Panc1 (cell line): ENCODE data around the gene FBXL5. TPM values are rescaled to one million over a fixed set of nuclear protein-coding genes. Genes with fewer than 3 reads are reported as not detected.

Source experiments
- ATAC-seq: fragments of 200-7000 bp; cut with Tn5 transposase; 2 replicates; pipeline ENCODE4 v1.9.1; 2020; ENCODE audit warnings: mild to moderate bottlenecking, moderate library complexity
- BruUV-seq: library from RNA; stranded (reverse); fragments of 400-500 nt; replicated peaks from 2 replicates; lab custom pipeline; 2021; lab: Mats Ljungman, UMichigan
- CTCF ChIA-PET: fragments of 300-600 bp; sonication (Branson Sonifier 250); formaldehyde crosslinking; loops from one replicate; lab custom pipeline; 2022; ENCODE audit warnings: antibody characterized with exemption; lab: Charles Lee
- POLR2A ChIA-PET: fragments of 300-600 bp; sonication (Branson Sonifier 250); formaldehyde crosslinking; loops from one replicate; lab custom pipeline; 2022; ENCODE audit warnings: antibody characterized with exemption; lab: Charles Lee
- DNase-seq: peaks from one replicate; pipeline ENCODE4 v3.0.0-alpha.2; 2010; ENCODE audit warnings: low read depth, low spot score
- H3K27ac ChIP-seq: 2 replicates; pipeline ENCODE4 v1.5.1; 2011; ENCODE audit warnings: mild to moderate bottlenecking, low read length, inconsistent platforms
- H3K27me3 ChIP-seq: fragments of 200-500 bp; sonication (Bioruptor generic); 2 replicates; pipeline ENCODE4 v1.6.0; 2014; ENCODE audit warnings: low read length, inconsistent platforms; ENCODE audit not compliant: control insufficient read depth, insufficient read depth
- H3K36me3 ChIP-seq: fragments of 200-500 bp; sonication (Bioruptor generic); 2 replicates; pipeline ENCODE4 v1.5.1; 2014; ENCODE audit warnings: inconsistent platforms, mild to moderate bottlenecking, low read length, moderate library complexity; ENCODE audit not compliant: control insufficient read depth, insufficient read depth
- H3K4me1 ChIP-seq: 2 replicates; pipeline ENCODE4 v1.5.1; 2011; ENCODE audit warnings: inconsistent platforms, mild to moderate bottlenecking, low read length, moderate library complexity; ENCODE audit not compliant: control insufficient read depth, insufficient read depth
- H3K4me3 ChIP-seq, 2 experiments: 2 replicates each; pipeline ENCODE4 v1.5.1; 2011 to 2012; ENCODE audit warnings: low read depth in 2 of 2, low read length in 2 of 2, mild to moderate bottlenecking in 2 of 2, inconsistent platforms in 1 of 2, moderate library complexity in 1 of 2
- H3K9me3 ChIP-seq: fragments of 200-500 bp; sonication (Bioruptor generic); 2 replicates; pipeline ENCODE4 v1.5.1; 2014; ENCODE audit warnings: low read depth, mild to moderate bottlenecking, inconsistent platforms, low read length, moderate library complexity; ENCODE audit not compliant: control insufficient read depth, insufficient read depth
- POLR2AphosphoS5 ChIP-seq: IDR thresholded peaks from 2 replicates; pipeline ENCODE4 v1.6.1; 2012; ENCODE audit warnings: mild to moderate bottlenecking, low read depth, low read length, moderate library complexity
- SIN3A ChIP-seq: IDR thresholded peaks from 2 replicates; pipeline ENCODE4 v1.6.1; 2012; ENCODE audit warnings: low read depth, mild to moderate bottlenecking, low read length, moderate library complexity, borderline replicate concordance; ENCODE audit not compliant: insufficient read depth
- TCF7L2 ChIP-seq: IDR thresholded peaks from 2 replicates; pipeline ENCODE4 v1.6.1; 2011; ENCODE audit warnings: mild to moderate bottlenecking, low read depth, low read length, inconsistent platforms
- in situ Hi-C: cut with HindIII; loops from 2 replicates; pipeline ENCODE4 v1.10.0; 2016; ENCODE audit warnings: low sequenced_read_pairs, low pct_unique_long_range_greater_than_20kb
- intact Hi-C: fragments of 100-400 bp; cut with micrococcal nuclease; formaldehyde crosslinking; loops from one replicate; pipeline ENCODE4 v1.10.0; 2022; ENCODE audit not compliant: unreplicated experiment
- total RNA-seq: library from RNA; stranded (reverse); gene quantifications from one replicate; pipeline ENCODE4 v1.2.1, GENCODE V29; 2021; ENCODE audit not compliant: unreplicated experiment
- TF ChIP-seq, protein P1 (sequence below), 2 experiments: IDR thresholded peaks; 2 replicates each; pipeline ENCODE4 v1.6.1; 2011 to 2012; ENCODE audit warnings: low read depth in 2 of 2, control low read depth in 1 of 2, low read length in 1 of 2, mild to moderate bottlenecking in 1 of 2, moderate library complexity in 1 of 2; ENCODE audit not compliant: insufficient read depth in 1 of 2
- TF ChIP-seq, protein P2 (sequence below): fragments of 450-650 bp; IDR thresholded peaks from 2 replicates; pipeline ENCODE4 v1.5.1; 2017; ENCODE audit warnings: mild to moderate bottlenecking

Gene FBXL5
- total RNA-seq, 1 experiment from 2014 or later, result 20.2 TPM

- no peak overlapping the region for H3K27ac ChIP-seq
- no peaks in the 10 kb centered on the region for H3K27me3 ChIP-seq
- peaks cover 19% of the 10 kb centered on the region for H3K36me3 ChIP-seq
- CTCF ChIA-PET, result no interaction called here
- BruUV-seq, result no TSS peak
- POLR2A ChIA-PET, result no interaction called here
- TF ChIP-seq SIN3A (no peak), TCF7L2 (no peak), POLR2AphosphoS5 (no peak)
- TF ChIP-seq, protein P1, sequence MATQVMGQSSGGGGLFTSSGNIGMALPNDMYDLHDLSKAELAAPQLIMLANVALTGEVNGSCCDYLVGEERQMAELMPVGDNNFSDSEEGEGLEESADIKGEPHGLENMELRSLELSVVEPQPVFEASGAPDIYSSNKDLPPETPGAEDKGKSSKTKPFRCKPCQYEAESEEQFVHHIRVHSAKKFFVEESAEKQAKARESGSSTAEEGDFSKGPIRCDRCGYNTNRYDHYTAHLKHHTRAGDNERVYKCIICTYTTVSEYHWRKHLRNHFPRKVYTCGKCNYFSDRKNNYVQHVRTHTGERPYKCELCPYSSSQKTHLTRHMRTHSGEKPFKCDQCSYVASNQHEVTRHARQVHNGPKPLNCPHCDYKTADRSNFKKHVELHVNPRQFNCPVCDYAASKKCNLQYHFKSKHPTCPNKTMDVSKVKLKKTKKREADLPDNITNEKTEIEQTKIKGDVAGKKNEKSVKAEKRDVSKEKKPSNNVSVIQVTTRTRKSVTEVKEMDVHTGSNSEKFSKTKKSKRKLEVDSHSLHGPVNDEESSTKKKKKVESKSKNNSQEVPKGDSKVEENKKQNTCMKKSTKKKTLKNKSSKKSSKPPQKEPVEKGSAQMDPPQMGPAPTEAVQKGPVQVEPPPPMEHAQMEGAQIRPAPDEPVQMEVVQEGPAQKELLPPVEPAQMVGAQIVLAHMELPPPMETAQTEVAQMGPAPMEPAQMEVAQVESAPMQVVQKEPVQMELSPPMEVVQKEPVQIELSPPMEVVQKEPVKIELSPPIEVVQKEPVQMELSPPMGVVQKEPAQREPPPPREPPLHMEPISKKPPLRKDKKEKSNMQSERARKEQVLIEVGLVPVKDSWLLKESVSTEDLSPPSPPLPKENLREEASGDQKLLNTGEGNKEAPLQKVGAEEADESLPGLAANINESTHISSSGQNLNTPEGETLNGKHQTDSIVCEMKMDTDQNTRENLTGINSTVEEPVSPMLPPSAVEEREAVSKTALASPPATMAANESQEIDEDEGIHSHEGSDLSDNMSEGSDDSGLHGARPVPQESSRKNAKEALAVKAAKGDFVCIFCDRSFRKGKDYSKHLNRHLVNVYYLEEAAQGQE (IDR thresholded peaks at IDR 0.05; ENCODE audit: insufficient read depth in 1 of 2, low read depth in 2 of 2, low read length in 1 of 2), result no peak
- TF ChIP-seq, protein P2, sequence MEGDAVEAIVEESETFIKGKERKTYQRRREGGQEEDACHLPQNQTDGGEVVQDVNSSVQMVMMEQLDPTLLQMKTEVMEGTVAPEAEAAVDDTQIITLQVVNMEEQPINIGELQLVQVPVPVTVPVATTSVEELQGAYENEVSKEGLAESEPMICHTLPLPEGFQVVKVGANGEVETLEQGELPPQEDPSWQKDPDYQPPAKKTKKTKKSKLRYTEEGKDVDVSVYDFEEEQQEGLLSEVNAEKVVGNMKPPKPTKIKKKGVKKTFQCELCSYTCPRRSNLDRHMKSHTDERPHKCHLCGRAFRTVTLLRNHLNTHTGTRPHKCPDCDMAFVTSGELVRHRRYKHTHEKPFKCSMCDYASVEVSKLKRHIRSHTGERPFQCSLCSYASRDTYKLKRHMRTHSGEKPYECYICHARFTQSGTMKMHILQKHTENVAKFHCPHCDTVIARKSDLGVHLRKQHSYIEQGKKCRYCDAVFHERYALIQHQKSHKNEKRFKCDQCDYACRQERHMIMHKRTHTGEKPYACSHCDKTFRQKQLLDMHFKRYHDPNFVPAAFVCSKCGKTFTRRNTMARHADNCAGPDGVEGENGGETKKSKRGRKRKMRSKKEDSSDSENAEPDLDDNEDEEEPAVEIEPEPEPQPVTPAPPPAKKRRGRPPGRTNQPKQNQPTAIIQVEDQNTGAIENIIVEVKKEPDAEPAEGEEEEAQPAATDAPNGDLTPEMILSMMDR, result no peak
- intact Hi-C loops (no loop called here), in situ Hi-C loops (no loop called here)
- H3K4me1 ChIP-seq, result peaks cover 5% of the 10 kb centered on the region; the same call in 1 of the 2 replicates
- DNase-seq (no peak), ATAC-seq (no peak)
- H3K4me3 ChIP-seq, result no peak overlapping the region
- no peaks in the 10 kb centered on the region for H3K9me3 ChIP-seq
Observed at GRCh38 chr4:15684498-15684897, 29.3 kb upstream of the FBXL5 start.

DNA sequence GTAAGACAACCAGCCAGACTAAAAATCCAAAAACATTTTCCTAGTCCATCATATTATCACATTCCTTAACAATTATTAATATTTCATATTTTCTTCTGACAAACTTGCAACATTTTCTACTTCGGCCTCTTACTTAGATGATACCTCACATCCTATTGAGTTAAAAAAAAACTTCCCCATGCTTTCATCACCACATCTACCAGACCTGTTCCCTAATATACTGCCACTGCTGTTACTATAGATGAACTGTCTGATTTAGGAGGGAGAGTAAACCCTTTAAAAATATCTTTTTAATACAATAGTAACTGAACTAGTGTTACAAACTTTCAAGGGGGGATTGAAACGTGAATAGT lies 28.0 kb upstream of the FBXL5 start:
- no peak for TF ChIP-seq SIN3A
- TF ChIP-seq, protein P1 (IDR thresholded peaks at IDR 0.05; ENCODE audit: insufficient read depth in 1 of 2, low read depth in 2 of 2, low read length in 1 of 2), result no peak
- no peak for TF ChIP-seq TCF7L2
- TF ChIP-seq, protein P2, result no peak
- no peak for TF ChIP-seq POLR2AphosphoS5
- H3K36me3 ChIP-seq, result peaks cover 18% of the 10 kb centered on the region
- ATAC-seq, result no peak
- peak overlapping the region in 1 of 2 experiments; percentile 93; a peak in 2 of 4 replicates for H3K4me3 ChIP-seq
- BruUV-seq, result no TSS peak
- H3K27me3 ChIP-seq, result no peaks in the 10 kb centered on the region
- peak overlapping the region; percentile 99 for H3K27ac ChIP-seq
- ChIA-PET POLR2A (no interaction called here), CTCF (no interaction called here)
- no peaks in the 10 kb centered on the region for H3K9me3 ChIP-seq
- DNase-seq, result no peak
- H3K4me1 ChIP-seq, result peaks cover 6% of the 10 kb centered on the region; the same call in 1 of the 2 replicates
- intact Hi-C loops, result no loop called here
- in situ Hi-C loops, result no loop called here
